Tibial artery (tissue), 4 donors: Measurements from ENCODE around the gene ADAM11.
"Not testable (repeated sequence)": the region's sequence is repeated elsewhere in the genome, so short reads cannot be mapped to it uniquely, and the experiment has no call there.

ENCODE experiments used
- DNase-seq, 2 donors: peaks; one replicate each; pipeline ENCODE4 v3.0.0-alpha.2; 2019
- H3K27ac ChIP-seq, 2 donors: fragments of 200-600 bp; sonication (generic) in 1 of 2; 1 replicate in 1 of 2; 2 replicates in 1 of 2; pipeline ENCODE4 v1.5.1; 2018 to 2019; ENCODE audit warnings: mild to moderate bottlenecking in 1 of 2
- H3K27me3 ChIP-seq, 2 donors: fragments of 200-600 bp; sonication (generic) in 1 of 2; one replicate each; pipeline versions ENCODE4 v1.5.1 to v1.6.0; 2016 to 2019
- H3K36me3 ChIP-seq, 3 donors: fragments of 200-600 bp; sonication (generic) in 2 of 3; one replicate each; pipeline ENCODE4 v1.5.1; 2016 to 2019; ENCODE audit warnings: mild to moderate bottlenecking in 2 of 3
- H3K4me1 ChIP-seq, 4 donors: fragments of 200-600 bp; sonication (generic) in 2 of 4; 1 replicate in 3 of 4; 2 replicates in 1 of 4; pipeline ENCODE4 v1.5.1; 2016 to 2019
- H3K4me3 ChIP-seq, 2 donors: fragments of 200-600 bp; sonication (generic) in 1 of 2; 1 replicate in 1 of 2; 2 replicates in 1 of 2; pipeline ENCODE4 v1.5.1; 2018 to 2019; ENCODE audit warnings: mild to moderate bottlenecking in 2 of 2
- H3K9me3 ChIP-seq, 3 donors: fragments of 200-600 bp; sonication (generic) in 1 of 3; one replicate each; pipeline ENCODE4 v1.5.1; 2016 to 2019
- CTCF ChIP-seq, 2 experiments: fragments of 200-600 bp in 1 of 2; fragments of 450-650 bp in 1 of 2; IDR thresholded peaks; one replicate each; pipeline ENCODE4 v1.5.1; 2017 to 2019; ENCODE audit warnings: antibody characterized with exemption in 2 of 2, mild to moderate bottlenecking in 1 of 2, moderate library complexity in 1 of 2
- intact Hi-C: fragments of 100-400 bp; cut with DNase I; formaldehyde crosslinking; loops from one replicate; pipeline ENCODE4 v1.15.0; 2023; ENCODE audit warnings: low total_unique reads

The ADAM11 gene

GRCh38 chr17:44754276-44754675 is 4.5 kb upstream of the ADAM11 start:
- no peak for TF ChIP-seq CTCF (IDR thresholded peaks at IDR 0.05)

GRCh38 chr17:44755180-44755579 is 3.6 kb upstream of the ADAM11 start:
- H3K27ac ChIP-seq, intact Hi-C loops, DNase-seq, H3K4me3 ChIP-seq, H3K9me3 ChIP-seq: not testable (repeated sequence)
- peaks cover 0 to 32% of the 10 kb centered on the region in 2 donors for H3K27me3 ChIP-seq
- H3K4me1 ChIP-seq, result peaks cover 0 to 16% (median 13%) of the 10 kb centered on the region in 4 donors
- peaks cover 0 to 20% (median 0%) of the 10 kb centered on the region in 3 donors for H3K36me3 ChIP-seq

More at GRCh38 chr17:44754276-44754675, 4.5 kb upstream of the ADAM11 start:
- Histone ChIP-seq H3K4me1 (peaks cover 0 to 15% (median 9%) of the 10 kb centered on the region in 4 donors), H3K9me3 (no peaks in the 10 kb centered on the region), H3K4me3 (no peak overlapping the region), H3K36me3 (peaks cover 0 to 26% (median 0%) of the 10 kb centered on the region in 3 donors), H3K27me3 (peaks cover 0 to 23% of the 10 kb centered on the region in 2 donors), H3K27ac (no peak overlapping the region)
- DNase-seq, result no peak
- intact Hi-C loops, result no loop called here

- no peak overlapping the region for H3K27ac ChIP-seq
- no peak for DNase-seq
- H3K36me3 ChIP-seq, result peaks cover 0 to 1% (median 0%) of the 10 kb centered on the region in 3 donors
- peaks cover 0 to 16% (median 13%) of the 10 kb centered on the region in 4 donors for H3K4me1 ChIP-seq
- H3K27me3 ChIP-seq, result peaks cover 0 to 53% of the 10 kb centered on the region in 2 donors
- intact Hi-C loops, result no loop called here
- H3K4me3 ChIP-seq, result no peak overlapping the region
- no peaks in the 10 kb centered on the region for H3K9me3 ChIP-seq
- TF ChIP-seq CTCF (IDR thresholded peaks at IDR 0.05), result no peak
Measured at GRCh38 chr17:44757045-44757917, 1.5 kb upstream of the ADAM11 start.

- H3K27ac ChIP-seq, result no peak overlapping the region
- H3K4me1 ChIP-seq, result peaks cover 0 to 16% (median 13%) of the 10 kb centered on the region in 4 donors
- H3K4me3 ChIP-seq, result no peak overlapping the region
- H3K27me3 ChIP-seq, result peaks cover 0 to 57% of the 10 kb centered on the region in 2 donors
- H3K9me3 ChIP-seq, result no peaks in the 10 kb centered on the region
- intact Hi-C loops, result no loop called here
- no peak for TF ChIP-seq CTCF (IDR thresholded peaks at IDR 0.05)
- no peak for DNase-seq
- no peaks in the 10 kb centered on the region for H3K36me3 ChIP-seq
Measured at GRCh38 chr17:44757918-44758413, 822 bp upstream of the ADAM11 start.

- Histone ChIP-seq H3K4me1 (peaks cover 0 to 16% (median 13%) of the 10 kb centered on the region in 4 donors), H3K4me3 (peak overlapping the region; percentile 37 to 49), H3K36me3 (no peaks in the 10 kb centered on the region), H3K9me3 (no peaks in the 10 kb centered on the region), H3K27me3 (peaks cover 0 to 61% of the 10 kb centered on the region in 2 donors), H3K27ac (no peak overlapping the region)
- intact Hi-C loops, result no loop called here
- TF ChIP-seq CTCF (IDR thresholded peaks at IDR 0.05), result no peak
- no peak for DNase-seq
Measured at GRCh38 chr17:44759086-44759915, 513 bp downstream of the ADAM11 start.
